GM23338 (cell line): Measurements from ENCODE around the gene ANKRD2. TPM values are rescaled to one million over a fixed set of nuclear protein-coding genes. Genes with fewer than 3 reads are reported as not detected.

ENCODE experiments used
- ATAC-seq: fragments of 200-7000 bp; cut with Tn5 transposase; 3 replicates; pipeline ENCODE4 v1.9.1; 2020
- DNase-seq: peaks from one replicate; pipeline ENCODE4 v3.0.0-alpha.2; 2015; ENCODE audit warnings: low spot score
- H2AFZ ChIP-seq: fragments of 200-600 bp; sonication (generic); 2 replicates; pipeline ENCODE4 v1.8.0; 2016; ENCODE audit warnings: antibody characterized with exemption, mild to moderate bottlenecking, moderate library complexity
- H3F3A ChIP-seq: fragments of 200-600 bp; sonication (generic); replicated peaks from 2 replicates; pipeline ENCODE4 v1.8.0; 2017; ENCODE audit warnings: antibody characterized with exemption, mixed run types, low read depth
- H3K27ac ChIP-seq: fragments of 200-600 bp; sonication (generic); 2 replicates; pipeline ENCODE4 v1.6.1; 2016; ENCODE audit warnings: low read depth
- H3K27me3 ChIP-seq: fragments of 200-600 bp; sonication (generic); 2 replicates; pipeline ENCODE4 v1.8.0; 2016; ENCODE audit warnings: mild to moderate bottlenecking, mixed run types, moderate library complexity; ENCODE audit not compliant: insufficient read depth
- H3K36me3 ChIP-seq: fragments of 200-600 bp; sonication (generic); 2 replicates; pipeline ENCODE4 v1.8.0; 2016; ENCODE audit warnings: mild to moderate bottlenecking; ENCODE audit not compliant: insufficient read depth
- H3K4me1 ChIP-seq: fragments of 200-600 bp; sonication (generic); 2 replicates; pipeline ENCODE4 v1.8.0; 2016; ENCODE audit warnings: mild to moderate bottlenecking, moderate library complexity; ENCODE audit not compliant: insufficient read depth
- H3K4me2 ChIP-seq: fragments of 200-600 bp; sonication (generic); 2 replicates; pipeline ENCODE4 v1.7.1; 2017; ENCODE audit warnings: mixed run types
- H3K4me3 ChIP-seq: fragments of 200-600 bp; sonication (generic); 2 replicates; pipeline ENCODE4 v1.6.1; 2016; ENCODE audit warnings: mixed run types
- H3K79me2 ChIP-seq: fragments of 200-600 bp; sonication (generic); replicated peaks from 2 replicates; pipeline ENCODE4 v1.8.0; 2017; ENCODE audit warnings: mild to moderate bottlenecking; ENCODE audit not compliant: insufficient read depth
- H3K9me2 ChIP-seq: fragments of 200-600 bp; sonication (generic); 2 replicates; pipeline ENCODE4 v1.8.0; 2017; ENCODE audit not compliant: insufficient read depth
- H4K20me1 ChIP-seq: fragments of 200-600 bp; sonication (generic); replicated peaks from 2 replicates; pipeline ENCODE4 v1.8.0; 2017; ENCODE audit warnings: mild to moderate bottlenecking; ENCODE audit not compliant: insufficient read depth
- H3K27ac Mint-ChIP-seq: 2 replicates; pipeline ENCODE4 v1.8.0; 2020; ENCODE audit warnings: inconsistent platforms, mild to moderate bottlenecking, moderate library complexity, mixed read lengths
- H3K27me3 Mint-ChIP-seq: 3 replicates; pipeline ENCODE4 v1.8.0; 2022; ENCODE audit warnings: low read depth, mild to moderate bottlenecking, moderate library complexity, mixed read lengths, inconsistent platforms; ENCODE audit not compliant: insufficient read depth, poor library complexity
- H3K36me3 Mint-ChIP-seq: 3 replicates; pipeline ENCODE4 v1.8.0; 2021; ENCODE audit warnings: low read depth, mild to moderate bottlenecking, inconsistent platforms, moderate library complexity, mixed read lengths
- H3K4me1 Mint-ChIP-seq: 3 replicates; pipeline ENCODE4 v1.8.0; 2020; ENCODE audit warnings: mild to moderate bottlenecking, inconsistent platforms, mixed read lengths
- H3K4me3 Mint-ChIP-seq: 3 replicates; pipeline ENCODE4 v1.8.0; 2021; ENCODE audit warnings: moderate library complexity, mild to moderate bottlenecking, inconsistent platforms, mixed read lengths
- H3K9me3 Mint-ChIP-seq: 3 replicates; pipeline ENCODE4 v1.8.0; 2020; ENCODE audit warnings: moderate library complexity, mild to moderate bottlenecking, inconsistent platforms, mixed read lengths
- CREB1 ChIP-seq: fragments of 250-450 bp; sonication (Bioruptor Pico); IDR thresholded peaks from 2 replicates; pipeline ENCODE4 v1.5.0; 2020; ENCODE audit warnings: low read depth, mild to moderate bottlenecking, moderate library complexity
- CTCF ChIP-seq, 2 experiments: fragments of 200-600 bp in 1 of 2; sonication (generic) in 1 of 2; conservative IDR thresholded peaks; 2 replicates each; pipeline versions ENCODE4 v1.5.1 to v1.6.1; 2016 to 2017; ENCODE audit warnings: antibody characterized with exemption in 2 of 2, low read depth in 2 of 2, mild to moderate bottlenecking in 2 of 2, moderate library complexity in 1 of 2
- ETS1 ChIP-seq: IDR thresholded peaks from 2 replicates; pipeline ENCODE4 v1.6.1; 2016; ENCODE audit warnings: antibody characterized with exemption
- EZH2 ChIP-seq: fragments of 200-600 bp; sonication (generic); IDR thresholded peaks from one replicate; pipeline ENCODE4 v1.8.0; 2017; ENCODE audit warnings: antibody characterized with exemption, mild to moderate bottlenecking, low read depth; ENCODE audit not compliant: unreplicated experiment
- EZH2phosphoT487 ChIP-seq: fragments of 200-600 bp; sonication (generic); IDR thresholded peaks from one replicate; pipeline ENCODE4 v1.8.1; 2018; ENCODE audit warnings: antibody characterized with exemption; ENCODE audit not compliant: unreplicated experiment
- JUNB ChIP-seq: IDR thresholded peaks from one replicate; pipeline ENCODE4 v1.6.1; 2016; ENCODE audit warnings: antibody characterized with exemption; ENCODE audit not compliant: unreplicated experiment
- NANOG ChIP-seq: IDR thresholded peaks from 2 replicates; pipeline ENCODE4 v1.6.1; 2016; ENCODE audit warnings: antibody characterized with exemption, borderline replicate concordance
- POLR2AphosphoS5 ChIP-seq: IDR thresholded peaks from 2 replicates; pipeline ENCODE4 v1.6.1; 2016; ENCODE audit warnings: antibody characterized with exemption, low read depth
- REST ChIP-seq: IDR thresholded peaks from one replicate; pipeline ENCODE4 v1.6.1; 2018; ENCODE audit warnings: antibody characterized with exemption; ENCODE audit not compliant: unreplicated experiment
- STAT1 ChIP-seq: IDR thresholded peaks from one replicate; pipeline ENCODE4 v1.6.1; 2016; ENCODE audit warnings: antibody characterized with exemption; ENCODE audit not compliant: unreplicated experiment
- ZNF114 ChIP-seq: fragments of 250-450 bp; sonication (Bioruptor Pico); IDR thresholded peaks from 2 replicates; pipeline ENCODE4 v1.5.0; 2020; ENCODE audit warnings: mild to moderate bottlenecking, moderate library complexity
- ZNF331 ChIP-seq: fragments of 250-450 bp; sonication (Bioruptor Pico); IDR thresholded peaks from 2 replicates; pipeline ENCODE4 v1.5.0; 2020; ENCODE audit warnings: low read depth, mild to moderate bottlenecking, moderate library complexity
- ZNF462 ChIP-seq: fragments of 250-450 bp; sonication (Bioruptor Pico); IDR thresholded peaks from 2 replicates; pipeline ENCODE4 v1.5.0; 2020; ENCODE audit warnings: mild to moderate bottlenecking, moderate library complexity
- polyA plus RNA-seq: library from polyadenylated mRNA; unstranded; fragments of >200 nt; fragmentation: Nextera tagmentation; extraction: Ambion mirVana; gene quantifications from 2 replicates; pipeline ENCODE4 v1.2.1, GENCODE V29; 2016
- total RNA-seq: library from RNA; depleted of rRNA; stranded (reverse); fragments of >200 nt; shearing (Covaris generic); gene quantifications from 2 replicates; pipeline ENCODE4 v1.2.3, GENCODE V29; 2014

The ANKRD2 gene
- total and polyA plus RNA-seq, 2 experiments from 2014 or later, result not detected

GRCh38 chr10:97618733-97619132 is 46.2 kb downstream of the ANKRD2 start:
- Histone ChIP-seq H4K20me1 (peaks cover 3% of the 10 kb centered on the region), H3F3A (no peaks in the 10 kb centered on the region), H3K27me3 (no peaks in the 10 kb centered on the region), H3K4me3 (no peak overlapping the region), H3K4me1 (no peaks in the 10 kb centered on the region), H3K79me2 (no peaks in the 10 kb centered on the region), H2AFZ (no peak overlapping the region), H3K36me3 (no peaks in the 10 kb centered on the region), H3K9me2 (no peaks in the 10 kb centered on the region), H3K4me2 (no peak overlapping the region), H3K27ac (0 out of 2 replicates have a peak overlapping the region, but pooled peaks have one; percentile 19)
- Mint-ChIP-seq H3K4me3 (no peak overlapping the region), H3K27me3 (peaks cover 2% of the 10 kb centered on the region), H3K4me1 (no peaks in the 10 kb centered on the region), H3K9me3 (no peaks in the 10 kb centered on the region), H3K36me3 (no peaks in the 10 kb centered on the region), H3K27ac (no peak overlapping the region)
- DNase-seq, result no peak
- no peak for ATAC-seq
- TF ChIP-seq ZNF114 (no peak), ZNF331 (CRISPR knock-in tag) (no peak), CTCF (conservative IDR thresholded peaks at IDR 0.05; ENCODE audit: low read depth in 2 of 2) (no peak), NANOG (no peak), ETS1 (no peak), EZH2 (no peak), ZNF462 (CRISPR knock-in tag) (no peak), CREB1 (CRISPR knock-in tag) (no peak), POLR2AphosphoS5 (no peak), STAT1 (no peak), JUNB (no peak), REST (no peak), EZH2phosphoT487 (no peak)
